ENCODE data around the gene FMR1. TPM values are rescaled to one million over a fixed set of nuclear protein-coding genes. Genes with fewer than 3 reads are reported as not detected.

The FMR1 gene
- total RNA-seq, 1 donor from 2014 or later: 22.5 TPM

- Histone ChIP-seq H3K27me3 (ENCODE audit: control insufficient read depth, insufficient read depth, low read length) (no peaks in the 10 kb centered on the region), H3K4me3 (ENCODE audit: low read depth, low read length) (no peak overlapping the region), H3K36me3 (ENCODE audit: control insufficient read depth, insufficient read depth, low read length) (no peaks in the 10 kb centered on the region)
- no peak for DNase-seq (ENCODE audit: low read depth)
- no peak for TF ChIP-seq CTCF (IDR thresholded peaks at IDR 0.05; ENCODE audit: insufficient read depth, low read length, poor library complexity, severe bottlenecking)
Observed at GRCh38 chrX:147958291-147958690, 46.6 kb downstream of the FMR1 start.

GRCh38 chrX:147960722-147961121 is 49.0 kb downstream of the FMR1 start:
- DNase-seq (ENCODE audit: low read depth): no peak
- Histone ChIP-seq H3K4me3 (ENCODE audit: low read depth, low read length) (no peak overlapping the region), H3K36me3 (ENCODE audit: control insufficient read depth, insufficient read depth, low read length) (no peaks in the 10 kb centered on the region), H3K27me3 (ENCODE audit: control insufficient read depth, insufficient read depth, low read length) (no peaks in the 10 kb centered on the region)
- no peak for TF ChIP-seq CTCF (IDR thresholded peaks at IDR 0.05; ENCODE audit: insufficient read depth, low read length, poor library complexity, severe bottlenecking)

GRCh38 chrX:147962476-147962875 is 50.8 kb downstream of the FMR1 start:
- no peak for DNase-seq (ENCODE audit: low read depth)
- no peak for TF ChIP-seq CTCF (IDR thresholded peaks at IDR 0.05; ENCODE audit: insufficient read depth, low read length, poor library complexity, severe bottlenecking)
- Histone ChIP-seq H3K4me3 (ENCODE audit: low read depth, low read length) (no peak overlapping the region), H3K27me3 (ENCODE audit: control insufficient read depth, insufficient read depth, low read length) (no peaks in the 10 kb centered on the region), H3K36me3 (ENCODE audit: control insufficient read depth, insufficient read depth, low read length) (no peaks in the 10 kb centered on the region)

GRCh38 chrX:147978931-147979330 is 67.2 kb downstream of the FMR1 start:
- no peak for DNase-seq (ENCODE audit: low read depth)
- no peaks in the 10 kb centered on the region for H3K27me3 ChIP-seq (ENCODE audit: control insufficient read depth, insufficient read depth, low read length)
- H3K4me3 ChIP-seq (ENCODE audit: low read depth, low read length): no peak overlapping the region
- H3K36me3 ChIP-seq (ENCODE audit: control insufficient read depth, insufficient read depth, low read length): no peaks in the 10 kb centered on the region
- no peak for TF ChIP-seq CTCF (IDR thresholded peaks at IDR 0.05; ENCODE audit: insufficient read depth, low read length, poor library complexity, severe bottlenecking)

- Histone ChIP-seq H3K27me3 (ENCODE audit: control insufficient read depth, insufficient read depth, low read length) (no peaks in the 10 kb centered on the region), H3K36me3 (ENCODE audit: control insufficient read depth, insufficient read depth, low read length) (no peaks in the 10 kb centered on the region), H3K4me3 (ENCODE audit: low read depth, low read length) (no peak within 1 kb of the TSS)
- no peak for TF ChIP-seq CTCF (IDR thresholded peaks at IDR 0.05; ENCODE audit: insufficient read depth, low read length, poor library complexity, severe bottlenecking)
- DNase-seq (ENCODE audit: low read depth): no peak
Observed at GRCh38 chrX:147981038-147981752, 69.5 kb downstream of the FMR1 start, which contains the start of gene FMR1NB. TSS of gene FMR1NB (plus strand) at chrX:147981337. CDS start at chrX:147981403, 66 bp downstream.

Other genes with a start within 250 kb of the FMR1 start
- gene FMR1NB, start 69.4 kb downstream of the FMR1 start, total RNA-seq: not detected in 2 replicates

All from kidney epithelial cell (primary cell).